ENCODE data around the gene ABCC9.

DNA sequence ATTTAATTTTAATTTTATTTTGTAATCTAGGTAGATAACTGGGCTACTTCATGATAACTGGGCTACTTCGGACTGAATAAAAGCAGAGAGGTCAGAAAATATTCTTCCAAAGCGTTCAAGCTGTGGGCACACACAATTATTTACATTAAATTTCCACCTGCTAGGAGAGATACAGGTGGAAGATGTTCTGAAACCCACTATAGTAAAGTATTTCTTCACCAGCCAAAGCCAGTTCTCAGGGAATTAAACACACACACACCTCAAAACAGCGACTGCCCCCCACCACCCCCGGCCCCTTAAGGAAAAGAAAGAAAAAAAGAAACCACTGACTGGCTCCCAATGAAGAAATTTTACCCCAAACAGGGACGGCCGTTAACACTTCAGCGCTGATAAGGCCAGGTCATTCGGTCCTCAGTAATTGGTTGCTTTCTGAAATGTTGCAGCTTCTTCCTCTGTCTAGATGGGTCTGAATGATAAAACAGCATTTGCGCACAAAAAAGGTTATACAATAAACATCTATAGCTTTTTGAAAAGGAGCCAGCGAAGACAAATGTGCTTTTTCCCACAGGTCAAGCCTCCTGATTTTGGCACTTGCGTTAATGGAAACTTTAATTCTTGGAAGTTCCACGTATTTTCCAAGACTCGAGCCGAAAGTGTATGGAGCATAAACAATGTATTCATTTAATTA, 165.9 kb downstream of the ABCC9 start:
- TF ChIP-seq, protein P1, sequence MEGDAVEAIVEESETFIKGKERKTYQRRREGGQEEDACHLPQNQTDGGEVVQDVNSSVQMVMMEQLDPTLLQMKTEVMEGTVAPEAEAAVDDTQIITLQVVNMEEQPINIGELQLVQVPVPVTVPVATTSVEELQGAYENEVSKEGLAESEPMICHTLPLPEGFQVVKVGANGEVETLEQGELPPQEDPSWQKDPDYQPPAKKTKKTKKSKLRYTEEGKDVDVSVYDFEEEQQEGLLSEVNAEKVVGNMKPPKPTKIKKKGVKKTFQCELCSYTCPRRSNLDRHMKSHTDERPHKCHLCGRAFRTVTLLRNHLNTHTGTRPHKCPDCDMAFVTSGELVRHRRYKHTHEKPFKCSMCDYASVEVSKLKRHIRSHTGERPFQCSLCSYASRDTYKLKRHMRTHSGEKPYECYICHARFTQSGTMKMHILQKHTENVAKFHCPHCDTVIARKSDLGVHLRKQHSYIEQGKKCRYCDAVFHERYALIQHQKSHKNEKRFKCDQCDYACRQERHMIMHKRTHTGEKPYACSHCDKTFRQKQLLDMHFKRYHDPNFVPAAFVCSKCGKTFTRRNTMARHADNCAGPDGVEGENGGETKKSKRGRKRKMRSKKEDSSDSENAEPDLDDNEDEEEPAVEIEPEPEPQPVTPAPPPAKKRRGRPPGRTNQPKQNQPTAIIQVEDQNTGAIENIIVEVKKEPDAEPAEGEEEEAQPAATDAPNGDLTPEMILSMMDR (IDR thresholded peaks at IDR 0.05) = no peak
- TF ChIP-seq POLR2A (IDR thresholded peaks at IDR 0.05) = peak in 1 of 2 donors; percentile 11
